Neuronal stem cell (in vitro differentiated cells): ENCODE data around the gene PARD3B.

Source experiments
- DNase-seq: peaks from one replicate; pipeline ENCODE4 v3.0.0-alpha.2; 2013; ENCODE audit warnings: low spot score
- H2AFZ ChIP-seq: one replicate; pipeline ENCODE4 v1.6.1; 2013; ENCODE audit warnings: mild to moderate bottlenecking, low read length, inconsistent platforms
- H2AK5ac ChIP-seq: 2 replicates; pipeline ENCODE4 v1.6.1; 2013; ENCODE audit warnings: low read depth, mild to moderate bottlenecking, inconsistent platforms, low read length, moderate library complexity, mixed read lengths
- H2BK120ac ChIP-seq: 2 replicates; pipeline ENCODE4 v1.6.1; 2013; ENCODE audit warnings: low read depth, mild to moderate bottlenecking, inconsistent platforms, low read length, moderate library complexity, mixed read lengths
- H2BK12ac ChIP-seq: one replicate; pipeline ENCODE4 v1.6.1; 2013; ENCODE audit warnings: low read length, inconsistent platforms
- H2BK15ac ChIP-seq: 2 replicates; pipeline ENCODE4 v1.6.1; 2013; ENCODE audit warnings: mild to moderate bottlenecking, low read length, inconsistent platforms, mixed read lengths
- H2BK5ac ChIP-seq: one replicate; pipeline ENCODE4 v1.6.1; 2013; ENCODE audit warnings: inconsistent platforms, mild to moderate bottlenecking, low read length, moderate library complexity
- H3K14ac ChIP-seq: one replicate; pipeline ENCODE4 v1.6.1; 2013; ENCODE audit warnings: low read length, inconsistent platforms
- H3K18ac ChIP-seq: 2 replicates; pipeline ENCODE4 v1.6.1; 2013; ENCODE audit warnings: low read length, inconsistent platforms
- H3K23ac ChIP-seq: 2 replicates; pipeline ENCODE4 v1.6.1; 2013; ENCODE audit warnings: low read depth, mild to moderate bottlenecking, mixed read lengths, low read length, inconsistent platforms; ENCODE audit not compliant: poor library complexity
- H3K27ac ChIP-seq: replicated peaks from 3 replicates; pipeline ENCODE4 v1.5.1; 2013; ENCODE audit warnings: low read length, inconsistent platforms
- H3K27me3 ChIP-seq, 3 experiments: 2 replicates each; pipeline ENCODE4 v1.6.1; 2013; ENCODE audit warnings: low read length in 3 of 3, mild to moderate bottlenecking in 2 of 3, inconsistent platforms in 1 of 3, low read depth in 1 of 3, mixed read lengths in 1 of 3, moderate library complexity in 1 of 3; ENCODE audit not compliant: control insufficient read depth in 3 of 3, insufficient read depth in 3 of 3
- H3K36me3 ChIP-seq, 2 donors: replicated peaks in 1 of 2; 2 replicates each; pipeline ENCODE4 v1.6.1; 2013; ENCODE audit warnings: low read length in 2 of 2; ENCODE audit not compliant: control insufficient read depth in 2 of 2, insufficient read depth in 2 of 2
- H3K4ac ChIP-seq: 2 replicates; pipeline ENCODE4 v1.6.1; 2013; ENCODE audit warnings: inconsistent platforms, mild to moderate bottlenecking, low read length, moderate library complexity
- H3K4me1 ChIP-seq, 2 donors: 1 replicate in 1 of 2; 2 replicates in 1 of 2; pipeline ENCODE4 v1.6.1; 2013; ENCODE audit warnings: low read length in 2 of 2, low read depth in 1 of 2; ENCODE audit not compliant: control insufficient read depth in 2 of 2, insufficient read depth in 1 of 2
- H3K4me2 ChIP-seq: one replicate; pipeline ENCODE4 v1.6.1; 2013; ENCODE audit warnings: mild to moderate bottlenecking, low read length, inconsistent platforms; ENCODE audit not compliant: insufficient read depth, poor library complexity, severe bottlenecking
- H3K4me3 ChIP-seq, 2 donors: 2 replicates each; pipeline ENCODE4 v1.5.1; 2013; ENCODE audit warnings: low read length in 2 of 2, mild to moderate bottlenecking in 2 of 2, inconsistent platforms in 1 of 2, moderate library complexity in 1 of 2
- H3K79me1 ChIP-seq: one replicate; pipeline ENCODE4 v1.6.1; 2013; ENCODE audit warnings: low read depth, mild to moderate bottlenecking, inconsistent platforms, low read length, moderate library complexity
- H3K9ac ChIP-seq: one replicate; pipeline ENCODE4 v1.6.1; 2013; ENCODE audit warnings: mild to moderate bottlenecking, low read depth, low read length, inconsistent platforms; ENCODE audit not compliant: poor library complexity
- H3K9me3 ChIP-seq, 2 donors: replicated peaks in 1 of 2; 2 replicates each; pipeline versions ENCODE3 to v1.6.1; 2013; ENCODE audit warnings: low read length in 2 of 2, mild to moderate bottlenecking in 2 of 2, inconsistent platforms in 1 of 2, low read depth in 1 of 2, mixed read lengths in 1 of 2, moderate library complexity in 1 of 2; ENCODE audit not compliant: control insufficient read depth in 2 of 2, insufficient read depth in 1 of 2
- H4K8ac ChIP-seq: one replicate; pipeline ENCODE4 v1.6.1; 2013; ENCODE audit warnings: low read depth, mild to moderate bottlenecking, inconsistent platforms, low read length, moderate library complexity
- H4K91ac ChIP-seq: one replicate; pipeline ENCODE4 v1.6.1; 2013; ENCODE audit warnings: low read length, low read depth, mild to moderate bottlenecking, inconsistent platforms; ENCODE audit not compliant: poor library complexity
- WGBS, 2 donors: extraction: QIAGEN DNeasy Blood & Tissue Kit; methylation state at CpG; one replicate each; pipeline ENCODE4 v1.1.7; 2013; ENCODE audit warnings: missing lambda C conversion rate in 2 of 2, mixed read lengths in 1 of 2; ENCODE audit not compliant: insufficient read length in 2 of 2, insufficient replicate concordance in 1 of 2; ENCODE audit errors: extremely low coverage in 2 of 2; 5-methylcytosine and 5-hydroxymethylcytosine counted together

Gene PARD3B

GRCh38 chr2:205609113-205609512 is 1063.8 kb downstream of the PARD3B start:
- Histone ChIP-seq H2BK120ac (no peak overlapping the region), H3K36me3 (no peaks in the 10 kb centered on the region), H2AK5ac (no peak overlapping the region), H3K9ac (no peak overlapping the region), H4K8ac (no peak overlapping the region), H2BK15ac (no peak overlapping the region), H3K4ac (no peak overlapping the region), H3K9me3 (peaks cover 6 to 11% of the 10 kb centered on the region in 2 donors), H4K91ac (no peak overlapping the region), H3K4me3 (no peak overlapping the region), H3K4me2 (no peak overlapping the region), H3K27me3 (no peaks in the 10 kb centered on the region), H2BK5ac (no peak overlapping the region), H3K27ac (no peak overlapping the region), H3K4me1 (peaks cover 3% of the 10 kb centered on the region in 2 donors), H3K23ac (no peak overlapping the region), H2AFZ (no peak overlapping the region), H2BK12ac (no peak overlapping the region), H3K18ac (no peak overlapping the region), H3K14ac (no peak overlapping the region), H3K79me1 (no peaks in the 10 kb centered on the region)
- no peak for DNase-seq
- WGBS, 2 donors: no CpG with 5 or more reads among the region's 8 CpGs

DNA sequence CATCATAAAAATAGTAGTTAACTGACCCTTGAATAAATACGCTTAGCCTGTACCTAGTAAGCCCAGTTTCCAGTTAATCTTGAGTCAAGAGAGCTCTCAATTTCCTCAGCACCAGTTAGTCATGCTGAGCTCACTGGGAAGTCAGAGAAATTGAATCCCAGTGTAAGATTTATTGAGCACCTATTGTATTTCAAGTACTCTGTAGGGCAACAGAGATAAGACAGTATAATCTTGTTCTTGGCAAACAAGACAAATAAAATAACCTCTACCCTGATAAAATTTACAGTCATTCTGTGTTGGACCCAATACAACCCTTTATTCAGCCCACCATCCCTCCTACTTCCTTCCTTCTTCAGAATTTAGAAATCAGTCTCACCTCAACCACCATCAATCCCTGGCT is 1065.2 kb downstream of the PARD3B start:
- no peak overlapping the region for H3K4me3 ChIP-seq
- H2AFZ ChIP-seq: no peak overlapping the region
- no peak overlapping the region for H2BK12ac ChIP-seq
- no peak overlapping the region for H2BK120ac ChIP-seq
- H2AK5ac ChIP-seq: no peak overlapping the region
- DNase-seq: no peak
- H3K79me1 ChIP-seq: no peaks in the 10 kb centered on the region
- no peak overlapping the region for H3K23ac ChIP-seq
- no peak overlapping the region for H3K9ac ChIP-seq
- H4K91ac ChIP-seq: no peak overlapping the region
- no peak overlapping the region for H3K4me2 ChIP-seq
- H2BK15ac ChIP-seq: no peak overlapping the region
- no peak overlapping the region for H3K14ac ChIP-seq
- H3K9me3 ChIP-seq: peaks cover 9 to 11% of the 10 kb centered on the region in 2 donors
- no peak overlapping the region for H3K4ac ChIP-seq
- H3K27ac ChIP-seq: no peak overlapping the region
- no peaks in the 10 kb centered on the region for H3K36me3 ChIP-seq
- no peak overlapping the region for H3K18ac ChIP-seq
- H3K27me3 ChIP-seq: no peaks in the 10 kb centered on the region
- no CpG with 5 or more reads among the region's 1 CpG for WGBS, 2 donors
- peaks cover 3% of the 10 kb centered on the region in 2 donors for H3K4me1 ChIP-seq
- no peak overlapping the region for H4K8ac ChIP-seq
- H2BK5ac ChIP-seq: no peak overlapping the region

DNA sequence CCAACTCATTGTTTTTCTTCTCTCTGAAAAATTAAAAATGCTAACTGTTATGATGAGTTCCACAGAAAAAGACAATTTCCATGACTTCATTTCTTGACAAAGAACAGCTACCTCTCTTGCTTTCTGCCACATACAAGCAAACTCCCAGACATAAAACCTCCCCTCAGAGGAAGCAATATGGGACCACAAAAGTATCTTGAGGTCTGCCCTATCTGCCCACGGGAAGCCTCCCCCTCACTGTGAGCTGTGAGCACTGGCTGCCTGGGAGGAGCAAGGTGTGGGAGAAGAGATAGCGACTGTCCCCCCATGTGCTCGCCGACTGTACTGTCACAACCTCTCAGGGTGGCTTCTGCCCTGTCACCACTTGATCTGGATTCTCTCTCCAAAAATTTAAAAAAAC is 1067.4 kb downstream of the PARD3B start:
- Histone ChIP-seq H3K27ac (no peak overlapping the region), H3K4me3 (no peak overlapping the region), H2AK5ac (no peak overlapping the region), H3K79me1 (no peaks in the 10 kb centered on the region), H3K4ac (no peak overlapping the region), H2BK15ac (no peak overlapping the region), H2AFZ (no peak overlapping the region), H2BK5ac (no peak overlapping the region), H3K4me1 (peaks cover 3% of the 10 kb centered on the region in 2 donors), H3K27me3 (no peaks in the 10 kb centered on the region), H4K8ac (no peak overlapping the region), H3K14ac (no peak overlapping the region), H3K36me3 (no peaks in the 10 kb centered on the region), H2BK120ac (no peak overlapping the region), H4K91ac (no peak overlapping the region), H2BK12ac (no peak overlapping the region), H3K9ac (no peak overlapping the region), H3K23ac (no peak overlapping the region), H3K18ac (no peak overlapping the region), H3K9me3 (peaks cover 6 to 7% of the 10 kb centered on the region in 2 donors), H3K4me2 (no peak overlapping the region)
- no CpG with 5 or more reads among the region's 4 CpGs for WGBS, 2 donors
- DNase-seq: no peak

- Histone ChIP-seq H3K4ac (no peak overlapping the region), H3K4me3 (no peak overlapping the region), H3K4me2 (no peak overlapping the region), H3K9ac (no peak overlapping the region), H4K8ac (no peak overlapping the region), H3K79me1 (no peaks in the 10 kb centered on the region), H3K23ac (no peak overlapping the region), H3K36me3 (no peaks in the 10 kb centered on the region), H3K27ac (no peak overlapping the region), H2BK15ac (no peak overlapping the region), H4K91ac (no peak overlapping the region), H3K4me1 (peaks cover 3 to 4% of the 10 kb centered on the region in 2 donors), H3K18ac (no peak overlapping the region), H2BK120ac (no peak overlapping the region), H3K27me3 (no peaks in the 10 kb centered on the region), H3K14ac (no peak overlapping the region), H2AFZ (no peak overlapping the region), H2BK5ac (no peak overlapping the region), H2BK12ac (no peak overlapping the region), H2AK5ac (no peak overlapping the region), H3K9me3 (peaks cover 6 to 7% of the 10 kb centered on the region in 2 donors)
- no peak for DNase-seq
- no CpG with 5 or more reads among the region's 3 CpGs for WGBS, 2 donors
Observed at GRCh38 chr2:205613970-205614559, 1068.8 kb downstream of the PARD3B start.
